HG03460 (cell line): ENCODE data around the gene TMEM219.

Experiments
- ATAC-seq: cut with Tn5 transposase; IDR thresholded peaks from one replicate; pipeline ENCODE4 v1.9.1; 2021; ENCODE audit not compliant: unreplicated experiment

Gene TMEM219

GRCh38 chr16:29994600-29995323, 32.9 kb downstream of the TMEM219 start:
- ATAC-seq = peak; percentile 34

DNA sequence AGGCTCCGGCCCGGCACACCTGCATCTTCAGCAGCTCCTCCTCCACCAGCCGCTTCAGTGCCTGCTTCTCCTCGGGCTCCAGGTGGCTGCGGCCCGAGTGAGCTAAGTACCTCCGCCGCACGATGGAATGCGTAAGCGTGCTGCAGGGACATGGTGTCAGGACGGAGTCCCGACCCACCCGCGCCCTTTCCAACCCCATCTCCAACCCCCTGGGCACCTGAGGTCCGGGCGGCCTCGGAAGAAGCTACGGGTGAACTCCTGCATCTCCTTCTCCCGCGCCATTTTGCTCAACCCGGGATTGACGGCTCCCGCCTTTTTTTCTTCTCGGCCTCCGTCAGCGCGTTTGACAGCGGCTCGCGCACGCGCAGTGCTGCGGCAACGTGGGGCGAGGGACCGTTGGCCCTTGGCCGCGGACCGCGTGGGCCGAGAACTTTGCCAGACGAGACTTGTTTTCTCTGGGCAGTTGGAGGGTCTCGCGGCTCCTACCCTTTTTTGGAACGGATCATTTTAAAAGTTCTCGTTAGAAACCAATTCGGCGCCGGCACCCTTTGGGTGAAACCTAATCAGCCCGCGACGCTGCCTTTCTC, 33.5 kb downstream of the TMEM219 start, which contains the start of gene HIRIP3:
Gene HIRIP3 (minus strand): TSS at position 294 of the 587 bp plus-strand sequence. CDS start 12 bp downstream, at position 282.
- ATAC-seq = peak; percentile 38

DNA sequence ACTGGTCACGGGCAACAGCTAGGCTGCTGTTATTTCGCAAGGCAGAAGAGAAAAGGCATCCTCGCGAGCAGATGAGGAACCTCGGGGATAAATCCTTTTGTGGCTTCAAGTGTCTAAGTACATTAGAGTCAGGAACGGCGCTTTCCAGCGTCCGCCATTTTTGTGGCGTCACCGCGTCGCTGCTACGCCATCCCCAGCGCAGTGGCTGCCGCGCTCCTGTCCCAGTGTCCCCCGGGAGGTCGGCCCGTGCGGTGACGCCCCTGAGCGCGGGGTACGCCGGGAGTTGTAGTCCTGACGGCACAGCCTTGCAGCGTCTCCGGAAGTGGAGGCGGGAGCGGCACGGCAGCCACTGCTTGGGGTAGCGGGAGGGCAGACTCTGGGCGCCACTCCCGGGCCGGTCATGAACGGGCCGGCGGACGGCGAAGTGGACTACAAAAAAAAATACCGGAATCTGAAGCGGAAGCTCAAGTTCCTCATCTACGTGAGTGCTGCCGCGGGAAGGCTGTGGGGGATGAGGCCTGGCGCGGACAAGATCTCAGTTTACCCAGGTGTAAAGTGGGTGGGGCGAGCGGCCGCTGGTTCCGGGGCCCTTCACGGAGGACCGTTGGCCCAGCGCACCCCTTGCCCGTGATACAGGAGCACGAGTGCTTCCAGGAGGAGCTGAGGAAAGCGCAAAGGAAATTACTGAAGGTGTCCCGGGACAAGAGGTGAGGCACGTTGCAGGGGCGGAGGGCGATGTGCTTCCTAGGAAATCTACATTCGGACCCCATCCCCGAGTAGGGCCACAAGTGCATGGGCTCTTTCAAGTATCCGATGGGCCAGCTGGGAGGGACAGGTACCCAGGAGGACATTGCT, 34.3 kb downstream of the TMEM219 start, which contains the start of gene INO80E:
Gene INO80E (plus strand): TSS at position 331 of the 855 bp plus-strand sequence. CDS start 70 bp downstream, at position 401.
- peak; percentile 89 for ATAC-seq

GRCh38 chr16:29996766-29997250, 34.9 kb downstream of the TMEM219 start:
- ATAC-seq = no peak

- no peak for ATAC-seq
These were observed 37.7 kb downstream of the TMEM219 start for GRCh38 chr16:29999605-30000004.

GRCh38 chr16:30000735-30001631, 39.1 kb downstream of the TMEM219 start:
- no peak for ATAC-seq

GRCh38 chr16:30002614-30003346, 40.9 kb downstream of the TMEM219 start:
- ATAC-seq = no peak

DNA sequence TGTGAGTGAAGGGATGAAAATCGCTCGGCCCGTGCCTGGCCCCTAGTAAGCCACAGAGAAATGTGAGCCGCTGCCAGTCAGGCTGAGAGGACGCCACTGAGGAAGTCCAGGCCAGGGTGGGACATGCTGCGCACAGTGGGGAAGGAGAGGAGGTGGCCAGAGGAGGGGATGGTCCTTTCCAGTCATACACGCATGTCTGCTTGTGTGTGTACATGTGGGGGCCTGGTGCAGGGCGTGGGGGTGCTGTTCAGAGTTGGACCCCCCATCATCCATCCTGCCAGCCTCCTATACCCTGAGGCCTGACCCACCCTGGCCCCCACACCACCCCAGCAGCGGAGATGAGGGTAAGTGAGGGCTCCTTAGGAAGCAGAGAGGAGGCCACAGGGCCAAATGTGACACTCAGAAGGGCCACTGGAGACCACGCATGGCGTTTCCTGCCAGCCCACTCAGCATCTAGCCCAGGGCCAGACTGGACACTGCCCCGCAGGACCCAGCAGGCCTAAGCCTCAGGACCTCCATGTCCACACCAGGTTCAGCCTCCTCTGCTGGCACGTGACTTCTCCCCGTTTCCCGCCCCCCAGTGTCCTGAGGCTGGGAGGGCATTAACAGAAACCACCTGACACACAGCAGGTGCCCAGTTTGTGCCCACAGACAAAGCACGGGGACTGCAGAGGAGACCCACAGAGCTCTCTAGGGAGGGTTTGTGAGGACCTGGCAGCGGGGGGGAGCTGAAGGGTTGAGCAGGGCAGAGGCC, 42.0 kb downstream of the TMEM219 start:
- no peak for ATAC-seq

- ATAC-seq = no peak
These were observed 42.5 kb downstream of the TMEM219 start for GRCh38 chr16:30004424-30004776.

DNA sequence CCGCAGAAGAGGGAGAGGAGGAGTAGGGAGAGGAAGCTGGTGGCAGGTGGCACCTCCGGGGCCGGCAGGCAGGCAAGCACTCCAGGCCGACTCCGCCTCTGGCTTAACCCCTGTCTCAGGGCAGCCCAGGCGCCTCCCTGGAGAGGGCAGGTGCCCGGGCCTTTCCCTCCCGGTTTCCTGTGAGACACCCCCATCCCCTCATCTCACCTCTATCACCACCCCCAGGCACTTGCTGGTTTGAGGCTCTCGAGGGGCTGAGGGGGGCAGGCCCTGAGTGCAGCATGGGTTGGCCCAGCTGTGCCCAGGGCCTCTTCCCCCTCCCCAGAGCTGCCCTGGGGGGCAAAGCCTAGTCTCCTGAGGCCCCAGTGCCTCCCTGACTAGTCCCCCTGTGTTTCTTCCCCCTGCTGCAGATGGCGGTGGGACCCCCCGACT, 42.9 kb downstream of the TMEM219 start:
- no peak for ATAC-seq

GRCh38 chr16:30005341-30006094, 43.6 kb downstream of the TMEM219 start:
- ATAC-seq = no peak

GRCh38 chr16:30006095-30006473, 44.2 kb downstream of the TMEM219 start:
- no peak for ATAC-seq

DNA sequence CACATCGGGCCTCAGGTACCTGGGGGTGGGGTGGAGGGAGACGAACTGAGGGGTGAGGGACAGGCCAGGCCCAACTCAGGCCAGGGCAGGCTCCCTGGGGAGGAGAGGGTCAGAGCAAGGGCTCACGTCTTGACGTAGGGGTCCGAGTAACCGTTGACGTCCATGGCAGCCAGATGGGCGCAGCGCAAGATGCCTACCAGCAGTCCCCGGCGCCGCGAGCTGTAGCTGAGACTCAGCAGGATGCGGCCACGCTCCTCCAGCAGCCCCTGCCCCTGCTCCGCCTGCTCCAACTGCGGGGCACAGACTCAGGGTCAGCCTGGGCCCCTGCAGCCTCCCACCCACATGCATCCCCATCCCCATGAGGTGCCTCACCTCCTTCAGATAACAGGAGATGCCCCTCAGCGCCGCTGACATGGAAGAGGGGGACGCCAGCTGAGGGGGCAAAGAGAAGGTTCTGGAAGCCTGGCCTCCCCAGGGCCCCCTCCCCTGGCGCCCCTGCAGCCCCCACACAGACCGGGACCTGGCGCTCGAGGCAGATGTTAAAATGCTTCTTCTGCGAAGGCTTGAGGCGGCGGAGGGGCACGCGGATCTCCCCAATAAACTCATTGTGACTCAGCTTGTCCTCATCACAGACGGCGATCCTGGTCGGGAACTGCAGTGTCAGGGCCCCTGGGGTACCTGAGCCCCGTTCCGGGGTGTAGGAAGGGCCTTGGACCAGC, 44.9 kb downstream of the TMEM219 start:
- ATAC-seq = no peak

- no peak for ATAC-seq
These were observed 45.6 kb downstream of the TMEM219 start for GRCh38 chr16:30007378-30007895.

DNA sequence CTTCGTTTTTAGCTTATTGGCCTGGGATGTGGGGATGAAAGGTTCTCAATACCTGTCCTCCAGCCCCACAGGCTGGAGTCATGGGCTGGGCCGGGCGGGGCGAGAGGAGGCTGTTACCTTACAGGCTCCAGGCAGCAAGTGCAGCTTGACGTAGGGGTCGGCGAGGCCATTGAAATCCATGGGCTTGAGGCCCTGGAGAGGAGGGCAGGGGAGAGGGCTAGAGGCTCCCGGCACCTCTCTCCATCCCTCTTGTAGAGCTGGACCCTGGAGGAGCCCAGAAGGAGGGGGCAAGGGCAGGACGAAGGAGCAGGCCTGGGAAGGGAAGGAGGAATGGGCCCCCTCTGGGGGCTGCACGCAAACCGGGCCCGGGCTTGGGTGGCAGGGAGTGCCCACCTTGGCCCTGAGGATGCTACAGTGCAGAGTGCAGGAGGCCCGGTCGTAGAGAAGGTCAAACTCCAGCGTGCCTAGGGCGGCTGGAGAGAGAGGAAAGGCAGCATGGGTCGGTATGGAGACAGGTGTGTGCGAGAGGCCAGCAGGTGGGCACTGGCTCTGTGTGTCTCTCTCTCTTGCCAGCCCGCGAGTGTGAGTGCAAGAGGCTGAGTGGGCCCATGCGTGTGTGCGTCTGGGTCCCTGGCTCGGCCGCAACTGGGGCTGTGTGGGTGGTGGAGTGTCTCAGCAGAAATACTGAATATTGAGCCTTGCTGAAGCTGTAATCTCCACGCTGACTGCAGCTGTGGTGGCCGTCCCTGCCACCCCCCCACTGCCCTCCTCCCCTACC, 47.4 kb downstream of the TMEM219 start:
- no peak for ATAC-seq

GRCh38 chr16:30009990-30010843, 48.3 kb downstream of the TMEM219 start:
- ATAC-seq = no peak
